GM23338 (cell line): ENCODE data around the gene C19orf47. TPM values are rescaled to one million over a fixed set of nuclear protein-coding genes. Genes with fewer than 3 reads are reported as not detected.

Experiments
- ATAC-seq: fragments of 200-7000 bp; cut with Tn5 transposase; 3 replicates; pipeline ENCODE4 v1.9.1; 2020
- DNase-seq: peaks from one replicate; pipeline ENCODE4 v3.0.0-alpha.2; 2015; ENCODE audit warnings: low spot score
- H2AFZ ChIP-seq: fragments of 200-600 bp; sonication (generic); 2 replicates; pipeline ENCODE4 v1.8.0; 2016; ENCODE audit warnings: antibody characterized with exemption, mild to moderate bottlenecking, moderate library complexity
- H3F3A ChIP-seq: fragments of 200-600 bp; sonication (generic); replicated peaks from 2 replicates; pipeline ENCODE4 v1.8.0; 2017; ENCODE audit warnings: antibody characterized with exemption, mixed run types, low read depth
- H3K27ac ChIP-seq: fragments of 200-600 bp; sonication (generic); 2 replicates; pipeline ENCODE4 v1.6.1; 2016; ENCODE audit warnings: low read depth
- H3K27me3 ChIP-seq: fragments of 200-600 bp; sonication (generic); 2 replicates; pipeline ENCODE4 v1.8.0; 2016; ENCODE audit warnings: mild to moderate bottlenecking, mixed run types, moderate library complexity; ENCODE audit not compliant: insufficient read depth
- H3K36me3 ChIP-seq: fragments of 200-600 bp; sonication (generic); 2 replicates; pipeline ENCODE4 v1.8.0; 2016; ENCODE audit warnings: mild to moderate bottlenecking; ENCODE audit not compliant: insufficient read depth
- H3K4me1 ChIP-seq: fragments of 200-600 bp; sonication (generic); 2 replicates; pipeline ENCODE4 v1.8.0; 2016; ENCODE audit warnings: mild to moderate bottlenecking, moderate library complexity; ENCODE audit not compliant: insufficient read depth
- H3K4me2 ChIP-seq: fragments of 200-600 bp; sonication (generic); 2 replicates; pipeline ENCODE4 v1.7.1; 2017; ENCODE audit warnings: mixed run types
- H3K4me3 ChIP-seq: fragments of 200-600 bp; sonication (generic); 2 replicates; pipeline ENCODE4 v1.6.1; 2016; ENCODE audit warnings: mixed run types
- H3K79me2 ChIP-seq: fragments of 200-600 bp; sonication (generic); replicated peaks from 2 replicates; pipeline ENCODE4 v1.8.0; 2017; ENCODE audit warnings: mild to moderate bottlenecking; ENCODE audit not compliant: insufficient read depth
- H3K9me2 ChIP-seq: fragments of 200-600 bp; sonication (generic); 2 replicates; pipeline ENCODE4 v1.8.0; 2017; ENCODE audit not compliant: insufficient read depth
- H4K20me1 ChIP-seq: fragments of 200-600 bp; sonication (generic); replicated peaks from 2 replicates; pipeline ENCODE4 v1.8.0; 2017; ENCODE audit warnings: mild to moderate bottlenecking; ENCODE audit not compliant: insufficient read depth
- H3K27ac Mint-ChIP-seq: 2 replicates; pipeline ENCODE4 v1.8.0; 2020; ENCODE audit warnings: inconsistent platforms, mild to moderate bottlenecking, moderate library complexity, mixed read lengths
- H3K27me3 Mint-ChIP-seq: 3 replicates; pipeline ENCODE4 v1.8.0; 2022; ENCODE audit warnings: low read depth, mild to moderate bottlenecking, moderate library complexity, mixed read lengths, inconsistent platforms; ENCODE audit not compliant: insufficient read depth, poor library complexity
- H3K36me3 Mint-ChIP-seq: 3 replicates; pipeline ENCODE4 v1.8.0; 2021; ENCODE audit warnings: low read depth, mild to moderate bottlenecking, inconsistent platforms, moderate library complexity, mixed read lengths
- H3K4me1 Mint-ChIP-seq: 3 replicates; pipeline ENCODE4 v1.8.0; 2020; ENCODE audit warnings: mild to moderate bottlenecking, inconsistent platforms, mixed read lengths
- H3K4me3 Mint-ChIP-seq: 3 replicates; pipeline ENCODE4 v1.8.0; 2021; ENCODE audit warnings: moderate library complexity, mild to moderate bottlenecking, inconsistent platforms, mixed read lengths
- H3K9me3 Mint-ChIP-seq: 3 replicates; pipeline ENCODE4 v1.8.0; 2020; ENCODE audit warnings: moderate library complexity, mild to moderate bottlenecking, inconsistent platforms, mixed read lengths
- CREB1 ChIP-seq: fragments of 250-450 bp; sonication (Bioruptor Pico); IDR thresholded peaks from 2 replicates; pipeline ENCODE4 v1.5.0; 2020; ENCODE audit warnings: low read depth, mild to moderate bottlenecking, moderate library complexity
- CTCF ChIP-seq, 2 experiments: fragments of 200-600 bp in 1 of 2; sonication (generic) in 1 of 2; conservative IDR thresholded peaks; 2 replicates each; pipeline versions ENCODE4 v1.5.1 to v1.6.1; 2016 to 2017; ENCODE audit warnings: antibody characterized with exemption in 2 of 2, low read depth in 2 of 2, mild to moderate bottlenecking in 2 of 2, moderate library complexity in 1 of 2
- JUNB ChIP-seq: IDR thresholded peaks from one replicate; pipeline ENCODE4 v1.6.1; 2016; ENCODE audit warnings: antibody characterized with exemption; ENCODE audit not compliant: unreplicated experiment
- POLR2AphosphoS5 ChIP-seq: IDR thresholded peaks from 2 replicates; pipeline ENCODE4 v1.6.1; 2016; ENCODE audit warnings: antibody characterized with exemption, low read depth
- REST ChIP-seq: IDR thresholded peaks from one replicate; pipeline ENCODE4 v1.6.1; 2018; ENCODE audit warnings: antibody characterized with exemption; ENCODE audit not compliant: unreplicated experiment
- ZNF114 ChIP-seq: fragments of 250-450 bp; sonication (Bioruptor Pico); IDR thresholded peaks from 2 replicates; pipeline ENCODE4 v1.5.0; 2020; ENCODE audit warnings: mild to moderate bottlenecking, moderate library complexity
- ZNF462 ChIP-seq: fragments of 250-450 bp; sonication (Bioruptor Pico); IDR thresholded peaks from 2 replicates; pipeline ENCODE4 v1.5.0; 2020; ENCODE audit warnings: mild to moderate bottlenecking, moderate library complexity
- polyA plus RNA-seq: library from polyadenylated mRNA; unstranded; fragments of >200 nt; fragmentation: Nextera tagmentation; extraction: Ambion mirVana; gene quantifications from 2 replicates; pipeline ENCODE4 v1.2.1, GENCODE V29; 2016
- total RNA-seq: library from RNA; depleted of rRNA; stranded (reverse); fragments of >200 nt; shearing (Covaris generic); gene quantifications from 2 replicates; pipeline ENCODE4 v1.2.3, GENCODE V29; 2014

C19orf47 gene
- total and polyA plus RNA-seq, 2 experiments from 2014 or later, result 13.1 to 26.6 TPM

GRCh38 chr19:40387155-40387554 lies 39.0 kb upstream of the C19orf47 start:
- no peaks in the 10 kb centered on the region for H3K79me2 ChIP-seq
- ATAC-seq (no peak), DNase-seq (no peak)
- H3K4me2 ChIP-seq, result no peak overlapping the region
- Mint-ChIP-seq H3K27ac (no peak overlapping the region), H3K4me1 (peaks cover 10% of the 10 kb centered on the region; the same call in 2 of the 3 replicates), H3K4me3 (no peak overlapping the region), H3K9me3 (no peaks in the 10 kb centered on the region), H3K36me3 (no peaks in the 10 kb centered on the region), H3K27me3 (peaks cover 16% of the 10 kb centered on the region)
- TF ChIP-seq ZNF114 (CRISPR knock-in tag) (no peak), REST (no peak), CREB1 (CRISPR knock-in tag) (no peak), ZNF462 (CRISPR knock-in tag) (no peak), POLR2AphosphoS5 (no peak), CTCF (conservative IDR thresholded peaks at IDR 0.05; ENCODE audit: low read depth in 2 of 2) (no peak), JUNB (no peak)
- H3K9me2 ChIP-seq, result no peaks in the 10 kb centered on the region
- no peak overlapping the region for H3K4me3 ChIP-seq
- no peaks in the 10 kb centered on the region for H4K20me1 ChIP-seq
- H3K27ac ChIP-seq, result no peak overlapping the region
- no peaks in the 10 kb centered on the region for H3F3A ChIP-seq
- no peak overlapping the region for H2AFZ ChIP-seq
- H3K36me3 ChIP-seq, result no peaks in the 10 kb centered on the region
- H3K4me1 ChIP-seq, result no peaks in the 10 kb centered on the region; the same call in 1 of the 2 replicates
- H3K27me3 ChIP-seq, result no peaks in the 10 kb centered on the region
